Measurements from ENCODE around the gene IQGAP2. TPM values are rescaled to one million over a fixed set of nuclear protein-coding genes. Genes with fewer than 3 reads are reported as not detected.
A peak's percentile ranks its signal among the peaks of the same experiment; 100 is the strongest.

The IQGAP2 gene
- total and polyA plus RNA-seq, 2 of the 8 experiments (the other 6 are each of a cell fraction or from before 2014, with no cell fraction given), result 19.7 to 66.0 TPM

DNA sequence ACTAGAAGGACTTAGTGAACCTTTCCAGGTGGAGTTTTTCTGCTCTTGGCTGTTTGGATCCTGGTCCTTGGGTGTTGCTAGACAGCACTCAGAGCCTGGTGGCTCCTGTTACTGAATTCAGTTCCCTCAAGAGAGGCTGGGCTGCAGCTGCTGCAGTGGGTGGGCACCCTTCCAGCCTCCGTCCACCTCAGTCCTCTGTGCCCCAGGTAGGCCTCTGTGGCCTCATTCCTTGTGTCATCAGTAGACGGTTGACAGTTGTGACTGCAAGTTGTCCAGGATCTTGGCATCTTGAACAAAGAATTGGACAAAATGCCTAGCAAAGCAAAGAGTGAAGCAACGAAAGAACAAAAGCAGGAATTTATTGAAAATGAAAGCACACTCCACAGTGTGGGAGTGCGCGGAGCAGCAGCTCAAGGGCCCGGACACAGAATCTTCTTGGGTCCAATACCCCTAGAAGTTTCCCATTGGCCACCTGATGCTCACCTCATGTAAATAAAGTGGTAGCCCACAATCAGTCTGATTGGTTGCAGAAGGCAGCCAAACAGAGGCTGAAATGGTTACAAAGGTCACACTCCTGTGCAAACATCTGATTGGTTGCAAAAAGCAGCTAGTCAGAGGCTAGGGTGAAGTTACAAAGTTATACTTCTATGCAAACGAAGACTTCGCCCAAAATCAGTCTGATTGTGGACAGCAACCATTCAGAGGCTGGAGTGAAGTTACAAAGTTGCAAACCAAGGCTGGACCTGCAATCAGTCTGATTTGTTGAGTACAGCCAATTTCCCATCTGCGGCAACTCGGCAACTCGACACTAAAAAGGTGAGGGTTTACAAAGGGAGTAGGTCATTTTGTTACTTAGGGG, 352.9 kb downstream of the IQGAP2 start:
- Histone ChIP-seq H2AFZ (ENCODE audit: low read length) (peak overlapping the region; percentile 62; the same call in 1 of the 2 replicates), H3K14ac (ENCODE audit: insufficient read length) (no peak overlapping the region), H3K79me1 (ENCODE audit: low read depth, low read length) (no peaks in the 10 kb centered on the region), H2BK120ac (replicated peaks; ENCODE audit: low read depth, low read length) (no peak overlapping the region), H2BK12ac (ENCODE audit: low read depth, low read length) (no peak overlapping the region), H2BK20ac (ENCODE audit: low read length) (no peak overlapping the region), H3K9me3 (ENCODE audit: insufficient read depth in 2 of 2, low read depth in 1 of 2, low read length in 1 of 2) (no peaks in the 10 kb centered on the region), H3K9ac (replicated peaks in 1 of 4; ENCODE audit: extremely low read depth in 1 of 4, low read depth in 3 of 4, low read length in 3 of 4) (no peak overlapping the region), H3K23ac (ENCODE audit: insufficient read length) (no peak overlapping the region), H3K56ac (replicated peaks; ENCODE audit: insufficient read length, low read depth, low read length) (no peak overlapping the region), H3K4ac (replicated peaks; ENCODE audit: insufficient read length, low read depth, low read length) (no peak overlapping the region), H4K5ac (ENCODE audit: insufficient read length, low read depth, low read length) (no peak overlapping the region), H3K23me2 (ENCODE audit: low read depth, low read length) (no peaks in the 10 kb centered on the region), H3K36me3 (ENCODE audit: control insufficient read depth in 2 of 4, insufficient read depth in 4 of 4, low read length in 3 of 4) (no peaks in the 10 kb centered on the region), H4K8ac (ENCODE audit: extremely low read depth, insufficient read depth, low read length) (peak overlapping the region; percentile 23; the same call in 1 of the 2 replicates), H3K79me2 (ENCODE audit: control insufficient read depth in 1 of 2, insufficient read depth in 2 of 2, low read length in 2 of 2) (no peaks in the 10 kb centered on the region), H2AK5ac (ENCODE audit: low read depth, low read length) (no peak overlapping the region), H3K18ac (ENCODE audit: extremely low read depth, low read length) (no peak overlapping the region), H3K4me2 (ENCODE audit: insufficient read depth in 1 of 2, low read depth in 2 of 2, low read length in 2 of 2) (no peak overlapping the region), H3K27ac (ENCODE audit: low read depth, low read length) (no peak overlapping the region), H3K27me3 (replicated peaks in 1 of 4; ENCODE audit: control insufficient read depth in 3 of 4, extremely low read depth in 1 of 4, insufficient read depth in 3 of 4, low read length in 3 of 4) (no peaks in the 10 kb centered on the region), H3K4me1 (replicated peaks in 1 of 4; ENCODE audit: control insufficient read depth in 3 of 4, insufficient read depth in 4 of 4, low read length in 3 of 4) (no peaks in the 10 kb centered on the region), H2BK5ac (ENCODE audit: low read depth, low read length) (no peak overlapping the region), H3K4me3 (ENCODE audit: extremely low read depth in 1 of 4, insufficient read depth in 2 of 4, low read depth in 3 of 4, low read length in 4 of 4) (no peak overlapping the region), H4K91ac (replicated peaks; ENCODE audit: insufficient read length, low read length) (no peak overlapping the region), H2BK15ac (ENCODE audit: low read length) (no peak overlapping the region), H4K20me1 (replicated peaks in 1 of 2; ENCODE audit: control insufficient read depth in 1 of 2, insufficient read depth in 2 of 2, low read length in 2 of 2) (no peaks in the 10 kb centered on the region)
- CTCF ChIA-PET (ENCODE audit: partially characterized antibody), result interaction anchor here (0.6 to 3.7 kb wide), 6 partner anchors 11 to 352 kb away, joined by 3 to 13 read pairs (median 3); no protein-coding TSS in a partner anchor
- POLR2A ChIA-PET (ENCODE audit: partially characterized antibody), result no interaction called here
- 95% methylated on average over 11 of the region's 11 CpGs; no CpG with 5 or more reads in 1 of the 2 experiments for WGBS, 2 experiments (ENCODE audit: extremely low coverage in 1 of 2, insufficient coverage in 1 of 2, insufficient read length in 1 of 2, insufficient replicate concordance in 2 of 2, low coverage in 1 of 2, low lambda C conversion rate in 2 of 2, missing lambda C conversion rate in 1 of 2)
- DNase-seq (ENCODE audit: low read depth in 1 of 2, low spot score in 2 of 2) (peak in 1 of 2 experiments; percentile 36), FAIRE-seq (no peak)
- TF ChIP-seq JUND (IDR thresholded peaks at IDR 0.05; ENCODE audit: low read length) (no peak), FOSL1 (IDR thresholded peaks at IDR 0.05; ENCODE audit: insufficient read depth, low read depth, low read length) (no peak), CBX5 (IDR thresholded peaks at IDR 0.05; ENCODE audit: low read depth, low read length) (no peak), POLR2A (IDR thresholded peaks at IDR 0.05; ENCODE audit: control extremely low read depth in 1 of 2, low read depth in 2 of 2, low read length in 2 of 2) (no peak), JUN (IDR thresholded peaks at IDR 0.05; ENCODE audit: low read depth, low read length) (no peak), EGR1 (IDR thresholded peaks at IDR 0.05; ENCODE audit: borderline replicate concordance, low read depth, low read length) (no peak), NANOG (IDR thresholded peaks at IDR 0.05; ENCODE audit: insufficient read depth, low read depth, low read length, poor library complexity, severe bottlenecking) (no peak), TAF7 (optimal IDR thresholded peaks at IDR 0.05; ENCODE audit: borderline replicate concordance, low read depth, low read length) (no peak), ZNF274 (IDR thresholded peaks at IDR 0.05; ENCODE audit: borderline replicate concordance, extremely low read depth, low read length) (no peak)
- TF ChIP-seq, protein P1, sequence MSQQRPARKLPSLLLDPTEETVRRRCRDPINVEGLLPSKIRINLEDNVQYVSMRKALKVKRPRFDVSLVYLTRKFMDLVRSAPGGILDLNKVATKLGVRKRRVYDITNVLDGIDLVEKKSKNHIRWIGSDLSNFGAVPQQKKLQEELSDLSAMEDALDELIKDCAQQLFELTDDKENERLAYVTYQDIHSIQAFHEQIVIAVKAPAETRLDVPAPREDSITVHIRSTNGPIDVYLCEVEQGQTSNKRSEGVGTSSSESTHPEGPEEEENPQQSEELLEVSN (IDR thresholded peaks at IDR 0.05), result no peak
- TF ChIP-seq, protein P2, sequence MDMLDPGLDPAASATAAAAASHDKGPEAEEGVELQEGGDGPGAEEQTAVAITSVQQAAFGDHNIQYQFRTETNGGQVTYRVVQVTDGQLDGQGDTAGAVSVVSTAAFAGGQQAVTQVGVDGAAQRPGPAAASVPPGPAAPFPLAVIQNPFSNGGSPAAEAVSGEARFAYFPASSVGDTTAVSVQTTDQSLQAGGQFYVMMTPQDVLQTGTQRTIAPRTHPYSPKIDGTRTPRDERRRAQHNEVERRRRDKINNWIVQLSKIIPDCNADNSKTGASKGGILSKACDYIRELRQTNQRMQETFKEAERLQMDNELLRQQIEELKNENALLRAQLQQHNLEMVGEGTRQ (IDR thresholded peaks at IDR 0.05; ENCODE audit: low read length), result no peak

Measured in H1 (cell line).